LHCN-M2 (cell line): ENCODE results near the gene CSMD2. TPM values are rescaled to one million over a fixed set of nuclear protein-coding genes. Genes with fewer than 3 reads are reported as not detected.
"Not testable (repeated sequence)": the region's sequence is repeated elsewhere in the genome, so short reads cannot be mapped to it uniquely, and the experiment has no call there.

Experiments
- DNase-seq: peaks from one replicate; pipeline ENCODE4 v3.0.0-alpha.2; 2012; ENCODE audit warnings: low read depth
- total RNA-seq: library from RNA; depleted of rRNA; stranded (reverse); fragments of >200 nt; gene quantifications from 2 replicates; pipeline ENCODE4 v1.2.3, GENCODE V29; 2014

The CSMD2 gene
- total RNA-seq, 1 experiment from 2014 or later = not detected

GRCh38 chr1:34055818-34056217 is 109.2 kb downstream of the CSMD2 start:
- no peak for DNase-seq

- no peak for DNase-seq
These were observed 110.1 kb downstream of the CSMD2 start for GRCh38 chr1:34054920-34055319.

- no peak for DNase-seq
These were observed 111.4 kb downstream of the CSMD2 start for GRCh38 chr1:34053660-34054059.

- DNase-seq = no peak
These were observed 112.5 kb downstream of the CSMD2 start for GRCh38 chr1:34052565-34052964.

GRCh38 chr1:34050709-34051485 is 114.1 kb downstream of the CSMD2 start:
- no peak for DNase-seq

- no peak for DNase-seq
These were observed 115.0 kb downstream of the CSMD2 start for GRCh38 chr1:34049994-34050393.

- DNase-seq = no peak
These were observed 115.6 kb downstream of the CSMD2 start for GRCh38 chr1:34049477-34049876.

- DNase-seq = no peak
These were observed 127.2 kb downstream of the CSMD2 start for GRCh38 chr1:34037856-34038255.

- no peak for DNase-seq
These were observed 127.9 kb downstream of the CSMD2 start for GRCh38 chr1:34037109-34037508.

- DNase-seq = no peak
These were observed 131.0 kb downstream of the CSMD2 start for GRCh38 chr1:34034036-34034435.

GRCh38 chr1:34029954-34030353 is 135.1 kb downstream of the CSMD2 start:
- DNase-seq = no peak

- no peak for DNase-seq
These were observed 135.5 kb downstream of the CSMD2 start for GRCh38 chr1:34029515-34029914.

GRCh38 chr1:34028381-34029055 is 136.5 kb downstream of the CSMD2 start:
- no peak for DNase-seq

GRCh38 chr1:34025675-34026074 is 139.4 kb downstream of the CSMD2 start:
- no peak for DNase-seq

GRCh38 chr1:34024485-34024884 is 140.5 kb downstream of the CSMD2 start:
- no peak for DNase-seq

GRCh38 chr1:34019741-34020552 is 145.1 kb downstream of the CSMD2 start:
- no peak for DNase-seq

- DNase-seq = no peak
These were observed 146.7 kb downstream of the CSMD2 start for GRCh38 chr1:34018285-34018684.

- not testable (repeated sequence) for DNase-seq
These were observed 148.7 kb downstream of the CSMD2 start for GRCh38 chr1:34016281-34016680.

GRCh38 chr1:34013958-34014737 is 150.9 kb downstream of the CSMD2 start:
- no peak for DNase-seq

- no peak for DNase-seq
These were observed 151.9 kb downstream of the CSMD2 start for GRCh38 chr1:34013136-34013535.

- no peak for DNase-seq
These were observed 155.6 kb downstream of the CSMD2 start for GRCh38 chr1:34009340-34009985.
